ENCODE measurements around the gene PSMG2. TPM values are rescaled to one million over a fixed set of nuclear protein-coding genes. Genes with fewer than 3 reads are reported as not detected.

PSMG2 gene
- polyA plus RNA-seq, 2 of the 4 experiments (the other 2 are of a cell fraction), result 69.2 to 75.7 TPM

- TF ChIP-seq JUN (IDR thresholded peaks at IDR 0.05), result peak; percentile 53 to 99; a peak in 4 of 5 replicates
- no peak for TF ChIP-seq MAFK (IDR thresholded peaks at IDR 0.05; ENCODE audit: partially characterized antibody)
- no peak for TF ChIP-seq CBX8 (IDR thresholded peaks at IDR 0.05)
- TF ChIP-seq RAD21 (conservative IDR thresholded peaks at IDR 0.05 in 1 of 2, IDR thresholded peaks at IDR 0.05 in 1 of 2), result no peak
- TF ChIP-seq NPAS2 (CRISPR knock-in tag; IDR thresholded peaks at IDR 0.05; ENCODE audit: borderline replicate concordance), result no peak
- TF ChIP-seq CEBPB (IDR thresholded peaks at IDR 0.05), result no peak
- TF ChIP-seq GATA3 (IDR thresholded peaks at IDR 0.05; ENCODE audit: borderline replicate concordance), result no peak; the same call in 1 of the 2 replicates
- TF ChIP-seq POLR2AphosphoS2 (conservative IDR thresholded peaks at IDR 0.05; ENCODE audit: low read length), result no peak
- TF ChIP-seq ZNF302 (CRISPR knock-in tag; IDR thresholded peaks at IDR 0.05), result no peak
- TF ChIP-seq TFCP2L1 (CRISPR knock-in tag; IDR thresholded peaks at IDR 0.05), result no peak
- TF ChIP-seq EP300 (IDR thresholded peaks at IDR 0.05), result no peak
- no peak for TF ChIP-seq SMC3 (IDR thresholded peaks at IDR 0.05)
- no peak for TF ChIP-seq KDM1A (IDR thresholded peaks at IDR 0.05; ENCODE audit: low read depth)
- no peak for TF ChIP-seq JUNB (IDR thresholded peaks at IDR 0.05)
- TF ChIP-seq HOXA7 (CRISPR knock-in tag; IDR thresholded peaks at IDR 0.05), result no peak
- TF ChIP-seq RNF2 (IDR thresholded peaks at IDR 0.05; ENCODE audit: borderline replicate concordance, low read depth), result no peak
- no peak for TF ChIP-seq HDAC2 (IDR thresholded peaks at IDR 0.05)
- no peak for TF ChIP-seq EHF (CRISPR knock-in tag; IDR thresholded peaks at IDR 0.05)
- no peak for TF ChIP-seq FOXS1 (CRISPR knock-in tag; IDR thresholded peaks at IDR 0.05)
- TF ChIP-seq E2F6 (IDR thresholded peaks at IDR 0.05; ENCODE audit: borderline replicate concordance, low read depth), result no peak
- TF ChIP-seq NFE2L2 (conservative IDR thresholded peaks at IDR 0.05; ENCODE audit: low read length), result no peak
- peak; percentile 64 for TF ChIP-seq POLR2A (IDR thresholded peaks at IDR 0.05; ENCODE audit: low read length)
- TF ChIP-seq, protein P1, sequence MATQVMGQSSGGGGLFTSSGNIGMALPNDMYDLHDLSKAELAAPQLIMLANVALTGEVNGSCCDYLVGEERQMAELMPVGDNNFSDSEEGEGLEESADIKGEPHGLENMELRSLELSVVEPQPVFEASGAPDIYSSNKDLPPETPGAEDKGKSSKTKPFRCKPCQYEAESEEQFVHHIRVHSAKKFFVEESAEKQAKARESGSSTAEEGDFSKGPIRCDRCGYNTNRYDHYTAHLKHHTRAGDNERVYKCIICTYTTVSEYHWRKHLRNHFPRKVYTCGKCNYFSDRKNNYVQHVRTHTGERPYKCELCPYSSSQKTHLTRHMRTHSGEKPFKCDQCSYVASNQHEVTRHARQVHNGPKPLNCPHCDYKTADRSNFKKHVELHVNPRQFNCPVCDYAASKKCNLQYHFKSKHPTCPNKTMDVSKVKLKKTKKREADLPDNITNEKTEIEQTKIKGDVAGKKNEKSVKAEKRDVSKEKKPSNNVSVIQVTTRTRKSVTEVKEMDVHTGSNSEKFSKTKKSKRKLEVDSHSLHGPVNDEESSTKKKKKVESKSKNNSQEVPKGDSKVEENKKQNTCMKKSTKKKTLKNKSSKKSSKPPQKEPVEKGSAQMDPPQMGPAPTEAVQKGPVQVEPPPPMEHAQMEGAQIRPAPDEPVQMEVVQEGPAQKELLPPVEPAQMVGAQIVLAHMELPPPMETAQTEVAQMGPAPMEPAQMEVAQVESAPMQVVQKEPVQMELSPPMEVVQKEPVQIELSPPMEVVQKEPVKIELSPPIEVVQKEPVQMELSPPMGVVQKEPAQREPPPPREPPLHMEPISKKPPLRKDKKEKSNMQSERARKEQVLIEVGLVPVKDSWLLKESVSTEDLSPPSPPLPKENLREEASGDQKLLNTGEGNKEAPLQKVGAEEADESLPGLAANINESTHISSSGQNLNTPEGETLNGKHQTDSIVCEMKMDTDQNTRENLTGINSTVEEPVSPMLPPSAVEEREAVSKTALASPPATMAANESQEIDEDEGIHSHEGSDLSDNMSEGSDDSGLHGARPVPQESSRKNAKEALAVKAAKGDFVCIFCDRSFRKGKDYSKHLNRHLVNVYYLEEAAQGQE (IDR thresholded peaks at IDR 0.05), result peak; percentile 68
- no peak for TF ChIP-seq MAZ (IDR thresholded peaks at IDR 0.05; ENCODE audit: borderline replicate concordance, low read depth, low read length)
- TF ChIP-seq ZFP36 (IDR thresholded peaks at IDR 0.05; ENCODE audit: borderline replicate concordance, partially characterized antibody), result no peak
- no peak for TF ChIP-seq CTCF (IDR thresholded peaks at IDR 0.05)
- no peak for TF ChIP-seq SREBF2 (IDR thresholded peaks at IDR 0.05)
Observed at GRCh38 chr18:12702221-12703095, at the start of gene PSMG2, which contains the start of gene CEP76 (continued).

Measured in A549 (cell line).